ENCODE data around the gene PGAM2. TPM values are rescaled to one million over a fixed set of nuclear protein-coding genes. Genes with fewer than 3 reads are reported as not detected.

PGAM2 gene
- total RNA-seq, 1 experiment from 2014 or later: 9.7 TPM

- no TSS peak for BruUV-seq (replicated peaks)
- intact Hi-C loops (cut with micrococcal nuclease; ENCODE audit: unreplicated experiment): no loop called here
- peaks cover 23% of the 10 kb centered on the region for H4K20me1 ChIP-seq (ENCODE audit: insufficient read depth)
- DNase-seq: peak in 1 of 2 experiments; percentile 35
- H3K4me1 ChIP-seq (replicated peaks; ENCODE audit: insufficient read depth): no peaks in the 10 kb centered on the region
- CTCF ChIA-PET: no interaction called here
- H3F3A ChIP-seq (ENCODE audit: insufficient read depth, low read depth): peaks cover 15% of the 10 kb centered on the region
- no peak overlapping the region for H3K4me2 ChIP-seq
- no peaks in the 10 kb centered on the region for H3K27me3 ChIP-seq (ENCODE audit: insufficient read depth, low read depth)
- no peaks in the 10 kb centered on the region for H3K9me3 ChIP-seq (ENCODE audit: insufficient read depth, low read depth)
- TF ChIP-seq CTCF (conservative IDR thresholded peaks at IDR 0.05) (no peak), EZH2 (IDR thresholded peaks at IDR 0.05; ENCODE audit: low read depth) (no peak)
- H3K27ac ChIP-seq: no peak overlapping the region
- H3K9me2 ChIP-seq (ENCODE audit: insufficient read depth): no peaks in the 10 kb centered on the region
- no peak overlapping the region for H3K4me3 ChIP-seq
- POLR2A ChIA-PET (ENCODE audit: unreplicated experiment): no interaction called here
- peaks cover 19% of the 10 kb centered on the region; the same call in 1 of the 2 replicates for H3K36me3 ChIP-seq (ENCODE audit: low read depth)
- H3K79me2 ChIP-seq (ENCODE audit: low read depth): peaks cover 22% of the 10 kb centered on the region
- no peak overlapping the region for H2AFZ ChIP-seq
Observed at GRCh38 chr7:44051611-44052220, 13.7 kb downstream of the PGAM2 start.

GRCh38 chr7:44050915-44051560, 14.3 kb downstream of the PGAM2 start:
- POLR2A ChIA-PET (ENCODE audit: unreplicated experiment): no interaction called here
- Histone ChIP-seq H2AFZ (no peak overlapping the region), H4K20me1 (ENCODE audit: insufficient read depth) (peaks cover 21% of the 10 kb centered on the region), H3K27ac (no peak overlapping the region), H3K4me1 (replicated peaks; ENCODE audit: insufficient read depth) (no peaks in the 10 kb centered on the region; the same call in 1 of the 2 replicates), H3K4me3 (no peak overlapping the region), H3F3A (ENCODE audit: insufficient read depth, low read depth) (peaks cover 15% of the 10 kb centered on the region), H3K4me2 (no peak overlapping the region), H3K27me3 (ENCODE audit: insufficient read depth, low read depth) (no peaks in the 10 kb centered on the region), H3K79me2 (ENCODE audit: low read depth) (peaks cover 29% of the 10 kb centered on the region), H3K36me3 (ENCODE audit: low read depth) (peaks cover 19% of the 10 kb centered on the region; the same call in 1 of the 2 replicates), H3K9me3 (ENCODE audit: insufficient read depth, low read depth) (no peaks in the 10 kb centered on the region), H3K9me2 (ENCODE audit: insufficient read depth) (no peaks in the 10 kb centered on the region)
- CTCF ChIA-PET: no interaction called here
- intact Hi-C loops (cut with micrococcal nuclease; ENCODE audit: unreplicated experiment): no loop called here
- no TSS peak for BruUV-seq (replicated peaks)
- TF ChIP-seq CTCF (conservative IDR thresholded peaks at IDR 0.05) (no peak), EZH2 (IDR thresholded peaks at IDR 0.05; ENCODE audit: low read depth) (no peak)
- peak in 1 of 2 experiments; percentile 33 for DNase-seq

DNA sequence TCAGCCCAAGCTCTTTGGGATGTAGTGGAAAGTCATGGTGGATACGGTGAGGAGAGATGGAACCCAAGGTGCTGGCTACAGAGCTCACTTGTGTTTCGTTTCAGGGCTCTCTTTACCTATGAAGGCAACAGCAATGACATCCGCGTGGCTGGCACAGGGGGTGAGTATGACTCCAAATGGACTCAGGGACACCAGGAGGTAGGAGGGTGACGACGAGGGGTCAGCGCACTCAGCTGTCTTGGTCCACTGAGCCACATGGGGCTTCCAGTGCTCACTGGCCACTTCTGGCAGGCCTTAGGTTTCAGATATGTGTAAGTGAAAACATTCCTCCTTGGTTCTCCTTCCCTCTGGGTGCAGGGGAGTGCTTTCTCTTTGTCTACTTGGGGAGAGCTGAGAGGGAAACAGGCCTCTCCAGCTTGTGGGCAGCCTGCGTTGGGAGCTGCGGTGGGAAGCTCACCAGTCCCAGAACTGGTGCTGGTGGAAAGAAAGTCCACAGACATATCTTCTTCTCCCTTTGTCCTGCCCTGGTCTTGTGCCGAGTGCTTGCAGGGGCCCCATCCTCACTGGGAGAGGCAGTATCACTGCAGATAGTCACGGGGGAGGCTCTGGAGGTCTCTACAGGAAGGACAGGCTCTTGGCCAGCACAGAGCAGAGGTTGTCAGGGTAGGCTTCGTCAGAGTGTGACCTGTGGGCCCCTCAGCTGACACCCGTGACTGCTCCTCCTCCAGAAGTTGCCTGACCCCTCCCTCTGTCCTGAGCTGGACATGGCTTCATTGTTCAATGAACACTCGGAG, 15.0 kb downstream of the PGAM2 start:
- DNase-seq: peak in 1 of 2 experiments; percentile 33
- no peak for TF ChIP-seq EZH2 (IDR thresholded peaks at IDR 0.05; ENCODE audit: low read depth)
- TF ChIP-seq CTCF (conservative IDR thresholded peaks at IDR 0.05): no peak
- Histone ChIP-seq H3K9me2 (ENCODE audit: insufficient read depth) (no peaks in the 10 kb centered on the region), H3K27me3 (ENCODE audit: insufficient read depth, low read depth) (no peaks in the 10 kb centered on the region), H4K20me1 (ENCODE audit: insufficient read depth) (peaks cover 17% of the 10 kb centered on the region), H3K79me2 (ENCODE audit: low read depth) (peaks cover 36% of the 10 kb centered on the region), H3K9me3 (ENCODE audit: insufficient read depth, low read depth) (no peaks in the 10 kb centered on the region), H2AFZ (no peak overlapping the region), H3K4me3 (no peak overlapping the region), H3F3A (ENCODE audit: insufficient read depth, low read depth) (peaks cover 15% of the 10 kb centered on the region), H3K4me1 (replicated peaks; ENCODE audit: insufficient read depth) (peaks cover 7% of the 10 kb centered on the region), H3K27ac (no peak overlapping the region), H3K4me2 (no peak overlapping the region), H3K36me3 (ENCODE audit: low read depth) (peaks cover 19% of the 10 kb centered on the region; the same call in 1 of the 2 replicates)
- intact Hi-C loops (cut with micrococcal nuclease; ENCODE audit: unreplicated experiment): no loop called here
- ChIA-PET CTCF (interaction anchor here (0.6 kb wide), 1 partner anchor 31 kb away, joined by 3 read pairs; no protein-coding TSS in a partner anchor), POLR2A (ENCODE audit: unreplicated experiment) (no interaction called here)
- BruUV-seq (replicated peaks): no TSS peak
